IMR-90 (cell line): ENCODE measurements around the gene GCC2. TPM values are rescaled to one million over a fixed set of nuclear protein-coding genes. Genes with fewer than 3 reads are reported as not detected.

Experiments used
- ATAC-seq: fragments of 200-7000 bp; cut with Tn5 transposase; 2 replicates; pipeline ENCODE4 v1.9.1; 2020; ENCODE audit warnings: low read depth, mild to moderate bottlenecking, moderate library complexity
- BruUV-seq: library from RNA; stranded (reverse); fragments of 400-500 nt; replicated peaks from 2 replicates; lab custom pipeline; 2021; lab: Mats Ljungman, UMichigan
- CTCF ChIA-PET: fragments of 300-600 bp; formaldehyde crosslinking; extraction: SDS; loops from one replicate; lab custom pipeline; 2021; ENCODE audit warnings: antibody characterized with exemption; lab: Yijun Ruan, JAX
- POLR2A ChIA-PET: fragments of 300-600 bp; sonication (Branson Sonifier 250); formaldehyde crosslinking; loops from one replicate; lab custom pipeline; 2022; ENCODE audit warnings: antibody characterized with exemption; ENCODE audit not compliant: unreplicated experiment; lab: Charles Lee
- DNase-seq: peaks from one replicate; pipeline ENCODE4 v3.0.0; 2013
- H2AFZ ChIP-seq: replicated peaks from 2 replicates; pipeline ENCODE3; 2013; ENCODE audit warnings: low read length, mild to moderate bottlenecking; ENCODE audit not compliant: poor library complexity
- H2AK5ac ChIP-seq: 2 replicates; pipeline ENCODE4 v1.6.1; 2013; ENCODE audit warnings: low read depth, low read length, inconsistent platforms
- H2AK9ac ChIP-seq: replicated peaks from 2 replicates; pipeline ENCODE3; 2013; ENCODE audit warnings: mild to moderate bottlenecking, low read depth, low read length, moderate library complexity; ENCODE audit not compliant: poor library complexity
- H2BK120ac ChIP-seq: 2 replicates; pipeline ENCODE4 v1.6.1; 2013; ENCODE audit warnings: low read depth, low read length, inconsistent platforms
- H2BK15ac ChIP-seq: 3 replicates; pipeline ENCODE4 v1.6.1; 2013; ENCODE audit warnings: low read depth, low read length, inconsistent platforms
- H2BK20ac ChIP-seq: 2 replicates; pipeline ENCODE4 v1.6.1; 2013; ENCODE audit warnings: low read depth, mild to moderate bottlenecking, inconsistent platforms, low read length, moderate library complexity
- H2BK5ac ChIP-seq: 2 replicates; pipeline ENCODE4 v1.6.1; 2013; ENCODE audit warnings: mild to moderate bottlenecking, low read depth, low read length, inconsistent platforms; ENCODE audit not compliant: poor library complexity, severe bottlenecking
- H3K14ac ChIP-seq: replicated peaks from 2 replicates; pipeline ENCODE4 v1.6.1; 2013; ENCODE audit warnings: low read depth, low read length, inconsistent platforms
- H3K18ac ChIP-seq: 2 replicates; pipeline ENCODE4 v1.6.1; 2013; ENCODE audit warnings: low read depth, low read length, control low read depth
- H3K23ac ChIP-seq: 2 replicates; pipeline ENCODE4 v1.6.1; 2013; ENCODE audit warnings: low read depth, low read length, inconsistent platforms
- H3K27ac ChIP-seq: 2 replicates; pipeline ENCODE4 v1.5.1; 2013; ENCODE audit warnings: mild to moderate bottlenecking, control low read depth, low read length; ENCODE audit not compliant: insufficient read depth
- H3K27me3 ChIP-seq: 2 replicates; pipeline ENCODE4 v1.6.1; 2013; ENCODE audit warnings: low read length; ENCODE audit not compliant: control insufficient read depth, insufficient read depth
- H3K36me3 ChIP-seq: 2 replicates; pipeline ENCODE4 v1.6.1; 2013; ENCODE audit warnings: low read length, mixed read lengths; ENCODE audit not compliant: control insufficient read depth, insufficient read depth
- H3K4ac ChIP-seq: 2 replicates; pipeline ENCODE4 v1.6.1; 2013; ENCODE audit warnings: low read depth, low read length, inconsistent platforms
- H3K4me1 ChIP-seq: 2 replicates; pipeline ENCODE4 v1.6.1; 2013; ENCODE audit warnings: low read length, mixed read lengths; ENCODE audit not compliant: control insufficient read depth, insufficient read depth
- H3K4me2 ChIP-seq: 2 replicates; pipeline ENCODE4 v1.6.1; 2013; ENCODE audit warnings: low read depth, mild to moderate bottlenecking, control low read depth, low read length, moderate library complexity
- H3K4me3 ChIP-seq: 2 replicates; pipeline ENCODE4 v1.5.1; 2013; ENCODE audit warnings: low read depth, mild to moderate bottlenecking, control low read depth, low read length, moderate library complexity; ENCODE audit not compliant: insufficient read depth
- H3K56ac ChIP-seq: 2 replicates; pipeline ENCODE4 v1.6.1; 2013; ENCODE audit warnings: low read length, inconsistent platforms; ENCODE audit not compliant: insufficient read depth; ENCODE audit errors: extremely low read depth
- H3K79me1 ChIP-seq, 2 experiments: 2 replicates each; pipeline ENCODE4 v1.6.1; 2013; ENCODE audit warnings: low read length in 2 of 2, inconsistent platforms in 1 of 2, low read depth in 1 of 2
- H3K9ac ChIP-seq: 2 replicates; pipeline ENCODE4 v1.6.1; 2013; ENCODE audit warnings: low read depth, low read length, control low read depth
- H3K9me1 ChIP-seq: 2 replicates; pipeline ENCODE4 v1.6.1; 2013; ENCODE audit warnings: low read length, inconsistent platforms; ENCODE audit not compliant: insufficient read depth
- H3K9me3 ChIP-seq: 2 replicates; pipeline ENCODE4 v1.6.1; 2013; ENCODE audit warnings: low read length; ENCODE audit not compliant: control insufficient read depth, insufficient read depth
- H4K20me1 ChIP-seq: 2 replicates; pipeline ENCODE4 v1.6.1; 2013; ENCODE audit warnings: low read length, inconsistent platforms; ENCODE audit not compliant: insufficient read depth
- H4K5ac ChIP-seq: 2 replicates; pipeline ENCODE4 v1.6.1; 2013; ENCODE audit warnings: mild to moderate bottlenecking, low read depth, low read length, control low read depth
- H4K8ac ChIP-seq, 2 experiments: 2 replicates each; pipeline ENCODE4 v1.6.1; 2013; ENCODE audit warnings: low read depth in 2 of 2, low read length in 2 of 2, control low read depth in 1 of 2, inconsistent platforms in 1 of 2
- H4K91ac ChIP-seq: 2 replicates; pipeline ENCODE4 v1.6.1; 2013; ENCODE audit warnings: low read depth, low read length, inconsistent platforms; ENCODE audit not compliant: insufficient read depth
- BHLHE40 ChIP-seq: fragments of 150-350 bp; IDR thresholded peaks from 2 replicates; pipeline ENCODE4 v1.6.1; 2016; ENCODE audit warnings: mild to moderate bottlenecking, low read depth, low read length
- CEBPB ChIP-seq: IDR thresholded peaks from 2 replicates; pipeline ENCODE4 v1.6.1; 2012; ENCODE audit warnings: low read depth, low read length, improper control_type of control experiment
- CHD1 ChIP-seq: IDR thresholded peaks from 2 replicates; pipeline ENCODE4 v1.6.1; 2012; ENCODE audit warnings: low read depth, low read length, improper control_type of control experiment
- CTCF ChIP-seq: conservative IDR thresholded peaks from 2 replicates; pipeline ENCODE4 v1.5.1; 2012; ENCODE audit warnings: mild to moderate bottlenecking, low read depth, low read length, improper control_type of control experiment
- FOS ChIP-seq: fragments of 150-350 bp; IDR thresholded peaks from 2 replicates; pipeline ENCODE4 v1.6.1; 2016; ENCODE audit warnings: low read depth, low read length
- MAZ ChIP-seq: IDR thresholded peaks from 2 replicates; pipeline ENCODE4 v1.6.1; 2012; ENCODE audit warnings: low read depth, mild to moderate bottlenecking, low read length, improper control_type of control experiment, moderate library complexity, borderline replicate concordance
- POLR2A ChIP-seq: IDR thresholded peaks from 2 replicates; pipeline ENCODE4 v1.6.1; 2012; ENCODE audit warnings: mild to moderate bottlenecking, low read depth, low read length
- RAD21 ChIP-seq: IDR thresholded peaks from 2 replicates; pipeline ENCODE4 v1.6.1; 2012; ENCODE audit warnings: low read length, improper control_type of control experiment
- RCOR1 ChIP-seq: IDR thresholded peaks from 2 replicates; pipeline ENCODE4 v1.6.1; 2012; ENCODE audit warnings: mild to moderate bottlenecking, low read length, improper control_type of control experiment; ENCODE audit not compliant: insufficient replicate concordance
- SMC3 ChIP-seq: fragments of 150-350 bp; IDR thresholded peaks from 2 replicates; pipeline ENCODE4 v1.6.1; 2016; ENCODE audit warnings: low read depth, mild to moderate bottlenecking, antibody characterized with exemption, low read length, moderate library complexity
- WGBS, 2 experiments: methylation state at CpG; one replicate each; pipeline versions ENCODE4 v1.1.5 to v1.1.7; 2013; ENCODE audit warnings: missing lambda C conversion rate in 2 of 2; ENCODE audit not compliant: insufficient read length in 1 of 2; ENCODE audit errors: extremely low coverage in 2 of 2; 5-methylcytosine and 5-hydroxymethylcytosine counted together
- dilution Hi-C: fragments of 300-500 bp; cut with HindIII; formaldehyde crosslinking; loops from one replicate; pipeline ENCODE4 v1.14.3; 2018; ENCODE audit warnings: low sequenced_read_pairs; ENCODE audit not compliant: unreplicated experiment
- in situ Hi-C: fragments of 300-500 bp; cut with MboI; formaldehyde crosslinking; loops from 3 replicates; pipeline ENCODE4 v1.14.3; 2019; ENCODE audit warnings: low sequenced_read_pairs, inconsistent platforms, mixed read lengths
- intact Hi-C: fragments of 100-400 bp; cut with micrococcal nuclease; formaldehyde crosslinking; loops from 2 replicates; pipeline ENCODE4 v1.10.0; 2022
- polyA plus RNA-seq, 3 experiments: library from polyadenylated mRNA; depleted of rRNA; stranded (reverse); fragments of >200 nt; gene quantifications; 2 replicates each; pipeline ENCODE4 v1.2.3, GENCODE V29; 2012; ENCODE audit warnings: low replicate concordance in 1 of 3
- total RNA-seq: library from RNA; depleted of rRNA; stranded (reverse); fragments of >200 nt; gene quantifications from 2 replicates; pipeline ENCODE4 v1.2.3, GENCODE V29; 2012
- TF ChIP-seq, protein P1 (sequence below): fragments of 150-350 bp; IDR thresholded peaks from 2 replicates; pipeline ENCODE4 v1.6.1; 2016; ENCODE audit warnings: low read depth, mild to moderate bottlenecking, low read length, moderate library complexity, borderline replicate concordance

GCC2 gene
- total and polyA plus RNA-seq, 2 of the 4 experiments (the other 2 are of a cell fraction), result 6.4 to 8.6 TPM

DNA sequence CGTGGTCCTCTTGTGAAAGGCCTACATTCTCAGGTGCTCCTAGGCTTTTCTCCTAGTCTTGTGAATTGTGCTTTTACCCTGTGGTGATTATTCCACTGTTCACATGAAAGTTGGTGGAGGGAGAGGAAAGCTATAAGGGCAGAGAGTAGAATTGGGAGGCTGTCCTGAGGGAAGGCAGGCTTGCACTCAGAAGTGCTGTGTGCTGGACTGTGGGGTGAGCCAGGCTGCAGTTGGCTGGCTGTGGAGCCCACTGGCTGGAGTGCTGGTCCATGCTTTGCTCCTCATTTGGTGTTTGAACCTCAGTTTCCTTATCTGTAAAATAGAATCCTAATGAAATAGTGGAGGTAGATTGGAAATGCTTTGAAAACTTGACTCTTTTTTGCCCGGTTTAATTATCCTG lies 106.6 kb downstream of the GCC2 start:
- no peak overlapping the region for H3K9ac ChIP-seq
- no TSS peak for BruUV-seq
- H2BK5ac ChIP-seq, result no peak overlapping the region
- H3K79me1 ChIP-seq, result peaks cover 37 to 66% of the 10 kb centered on the region in 2 experiments
- no peak for DNase-seq
- CTCF ChIA-PET, result no interaction called here
- in situ Hi-C loops, result no loop called here
- dilution Hi-C loops, result no loop called here
- H3K14ac ChIP-seq, result no peak overlapping the region
- no peak overlapping the region for H3K4me3 ChIP-seq
- H3K4me2 ChIP-seq, result no peak overlapping the region
- peaks cover 15% of the 10 kb centered on the region for H3K4me1 ChIP-seq
- H3K4ac ChIP-seq, result no peak overlapping the region
- no peaks in the 10 kb centered on the region for H3K9me3 ChIP-seq
- intact Hi-C loops, result no loop called here
- H3K9me1 ChIP-seq, result peaks cover 29% of the 10 kb centered on the region
- TF ChIP-seq SMC3 (no peak), RAD21 (no peak), MAZ (no peak), CEBPB (no peak), FOS (no peak), POLR2A (no peak), CHD1 (no peak), RCOR1 (no peak), CTCF (no peak), BHLHE40 (no peak)
- TF ChIP-seq, protein P1, sequence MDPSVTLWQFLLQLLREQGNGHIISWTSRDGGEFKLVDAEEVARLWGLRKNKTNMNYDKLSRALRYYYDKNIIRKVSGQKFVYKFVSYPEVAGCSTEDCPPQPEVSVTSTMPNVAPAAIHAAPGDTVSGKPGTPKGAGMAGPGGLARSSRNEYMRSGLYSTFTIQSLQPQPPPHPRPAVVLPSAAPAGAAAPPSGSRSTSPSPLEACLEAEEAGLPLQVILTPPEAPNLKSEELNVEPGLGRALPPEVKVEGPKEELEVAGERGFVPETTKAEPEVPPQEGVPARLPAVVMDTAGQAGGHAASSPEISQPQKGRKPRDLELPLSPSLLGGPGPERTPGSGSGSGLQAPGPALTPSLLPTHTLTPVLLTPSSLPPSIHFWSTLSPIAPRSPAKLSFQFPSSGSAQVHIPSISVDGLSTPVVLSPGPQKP, result no peak
- H3K23ac ChIP-seq, result no peak overlapping the region; the same call in 1 of the 2 replicates
- H3K18ac ChIP-seq, result no peak overlapping the region; the same call in 1 of the 2 replicates
- H3K27me3 ChIP-seq, result no peaks in the 10 kb centered on the region
- H2BK15ac ChIP-seq, result no peak overlapping the region
- no peak overlapping the region for H4K5ac ChIP-seq
- no peak overlapping the region for H3K27ac ChIP-seq
- no peak overlapping the region for H3K56ac ChIP-seq
- H3K36me3 ChIP-seq, result no peaks in the 10 kb centered on the region
- H2AFZ ChIP-seq, result no peak overlapping the region
- H2AK9ac ChIP-seq, result no peak overlapping the region
- H4K8ac ChIP-seq, result no peak overlapping the region
- no peak overlapping the region for H4K91ac ChIP-seq
- ATAC-seq, result no peak
- no CpG with 5 or more reads among the region's 2 CpGs for WGBS, 2 experiments
- H2BK20ac ChIP-seq, result no peak overlapping the region
- POLR2A ChIA-PET, result no interaction called here
- H4K20me1 ChIP-seq, result peaks cover 58% of the 10 kb centered on the region
- H2AK5ac ChIP-seq, result peak overlapping the region; percentile 27; the same call in 1 of the 2 replicates
- no peak overlapping the region for H2BK120ac ChIP-seq
